HepG2 (cell line): Measurements from ENCODE around the gene UNC13D. TPM values are rescaled to one million over a fixed set of nuclear protein-coding genes. Genes with fewer than 3 reads are reported as not detected.

ENCODE experiments used
- CENPT ChIP-seq: sonication (generic); formaldehyde crosslinking; IDR thresholded peaks from 2 replicates; pipeline ENCODE4 v1.8.0; 2022; ENCODE audit warnings: low read depth, mild to moderate bottlenecking, moderate library complexity, missing genetic modification reagents
- HHEX ChIP-seq: IDR thresholded peaks from 2 replicates; pipeline ENCODE4 v1.6.1; 2016; ENCODE audit warnings: control low read depth
- MAF1 ChIP-seq: sonication (generic); formaldehyde crosslinking; IDR thresholded peaks from 2 replicates; pipeline ENCODE4 v1.5.0; 2020; ENCODE audit warnings: missing genetic modification reagents, borderline replicate concordance
- RBM22 ChIP-seq: fragments of 200-400 bp; formaldehyde crosslinking; optimal IDR thresholded peaks from 2 replicates; pipeline ENCODE3; 2017; ENCODE audit warnings: mild to moderate bottlenecking, low read length, moderate library complexity
- SKI ChIP-seq: fragments of 450-650 bp; IDR thresholded peaks from one replicate; pipeline ENCODE4 v1.6.1; 2018; ENCODE audit warnings: mild to moderate bottlenecking; ENCODE audit not compliant: partially characterized antibody
- SOX13 ChIP-seq, 3 experiments: fragments of 450-650 bp in 1 of 3; sonication (generic) in 1 of 3; formaldehyde crosslinking in 1 of 3; IDR thresholded peaks in 2 of 3; conservative IDR thresholded peaks in 1 of 3; 2 replicates each; pipeline versions ENCODE4 v1.5.0 to v1.6.1; 2016 to 2020; ENCODE audit warnings: antibody characterized with exemption in 1 of 3, mild to moderate bottlenecking in 1 of 3, missing compliant biosample characterization in 1 of 3, missing genetic modification reagents in 1 of 3, moderate library complexity in 1 of 3
- TCF7L2 ChIP-seq: IDR thresholded peaks from 2 replicates; pipeline ENCODE4 v1.6.1; 2011; ENCODE audit warnings: mild to moderate bottlenecking, low read depth, low read length, moderate library complexity
- YEATS2 ChIP-seq: sonication (generic); formaldehyde crosslinking; IDR thresholded peaks from 2 replicates; pipeline ENCODE4 v1.4.0; 2020; ENCODE audit warnings: missing genetic modification reagents, borderline replicate concordance
- ZNF10 ChIP-seq: sonication (generic); formaldehyde crosslinking; IDR thresholded peaks from 2 replicates; pipeline ENCODE4 v1.4.0; 2020; ENCODE audit warnings: mild to moderate bottlenecking, low read depth, missing genetic modification reagents, borderline replicate concordance
- ZNF335 ChIP-seq: sonication (generic); formaldehyde crosslinking; IDR thresholded peaks from 2 replicates; pipeline ENCODE4 v1.4.0; 2020; ENCODE audit warnings: missing genetic modification reagents
- ZNF703 ChIP-seq: sonication (generic); formaldehyde crosslinking; IDR thresholded peaks from 2 replicates; pipeline ENCODE4 v1.5.1; 2020; ENCODE audit warnings: missing genetic modification reagents, mild to moderate bottlenecking, moderate library complexity, borderline replicate concordance
- polyA plus RNA-seq, 8 experiments: library from polyadenylated mRNA; depleted of rRNA in 3 of 8; stranded (reverse) in 7 of 8; unstranded in 1 of 8; fragments of >200 nt; fragmentation: Illumina TruSeq in 4 of 8; extraction: Trizol in 4 of 8; gene quantifications; 2 replicates each; pipeline versions ENCODE4 v1.2.1 to v1.2.3, GENCODE V29; 2011 to 2016; ENCODE audit warnings: low read depth in 4 of 8, missing spikeins in 1 of 8, mixed read lengths in 1 of 8; ENCODE audit not compliant: insufficient read depth in 1 of 8
- total RNA-seq, 5 experiments: library from RNA; depleted of rRNA; stranded (reverse); fragments of >200 nt; fragmentation: Illumina TruSeq; extraction: Trizol; gene quantifications; 2 replicates each; pipeline ENCODE4 v1.2.3, GENCODE V29; 2016; ENCODE audit warnings: low read depth in 1 of 5
- TF ChIP-seq, protein P1 (sequence below): sonication (generic); formaldehyde crosslinking; IDR thresholded peaks from 2 replicates; pipeline ENCODE4 v1.5.1; 2020; ENCODE audit warnings: missing genetic modification reagents, mild to moderate bottlenecking, borderline replicate concordance
- TF ChIP-seq, protein P2 (sequence below): sonication (generic); formaldehyde crosslinking; IDR thresholded peaks from 2 replicates; pipeline ENCODE4 v1.4.0; 2020; ENCODE audit warnings: mild to moderate bottlenecking, low read depth, missing genetic modification reagents
- TF ChIP-seq, protein P3 (sequence below): sonication (generic); formaldehyde crosslinking; IDR thresholded peaks from 2 replicates; pipeline ENCODE4 v1.5.0; 2020; ENCODE audit warnings: missing genetic modification reagents, mild to moderate bottlenecking, borderline replicate concordance
- TF ChIP-seq, protein P4 (sequence below): sonication (generic); formaldehyde crosslinking; IDR thresholded peaks from 2 replicates; pipeline ENCODE4 v1.9.0; 2022; ENCODE audit warnings: low read depth, missing genetic modification reagents
- TF ChIP-seq, protein P5 (sequence below): sonication (generic); formaldehyde crosslinking; IDR thresholded peaks from 2 replicates; pipeline ENCODE4 v1.4.0; 2020; ENCODE audit warnings: mild to moderate bottlenecking, missing genetic modification reagents
- TF ChIP-seq, protein P6 (sequence below): sonication (generic); formaldehyde crosslinking; IDR thresholded peaks from 2 replicates; pipeline ENCODE4 v1.5.1; 2020; ENCODE audit warnings: mild to moderate bottlenecking, missing genetic modification reagents, moderate library complexity

Gene UNC13D
- total and polyA plus RNA-seq, 2 of the 13 experiments (the other 11 are each of a cell fraction or from before 2014, with no cell fraction given), result 29.7 to 42.7 TPM

DNA sequence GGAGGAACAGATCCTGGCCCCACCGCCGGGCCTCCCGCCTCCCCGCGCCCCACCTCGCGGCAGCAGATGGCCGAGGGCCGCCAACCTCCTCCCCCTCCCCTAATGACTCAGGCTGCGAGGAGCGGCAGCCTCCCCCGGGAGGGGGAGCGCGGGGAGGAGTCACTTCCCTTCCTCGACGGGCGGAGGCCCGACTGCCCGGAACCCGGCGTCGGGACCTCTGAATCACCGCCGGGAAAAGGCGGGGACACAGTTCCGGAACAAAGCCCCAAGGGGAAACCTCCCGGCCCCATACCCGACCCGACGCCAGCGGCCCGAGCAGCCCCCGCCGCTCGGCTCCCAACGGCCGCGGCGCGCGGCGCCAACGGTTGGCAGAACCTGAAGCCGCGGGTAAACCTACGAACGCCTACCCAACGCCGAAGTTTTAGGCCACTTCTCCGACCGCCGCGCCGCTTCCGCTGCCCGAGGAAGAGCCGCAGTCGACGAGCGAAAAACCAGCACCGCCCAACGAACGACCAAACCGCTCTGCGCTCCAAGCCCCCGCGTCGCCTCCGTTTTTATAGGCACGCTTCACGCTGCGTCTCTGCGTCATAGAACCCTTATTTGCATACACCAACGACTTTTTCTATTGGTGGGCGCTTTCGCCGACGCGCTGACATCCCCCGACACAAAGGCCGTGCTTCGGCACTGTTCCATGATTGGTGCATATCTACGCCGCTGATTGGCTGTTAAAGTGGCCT is 64.8 kb downstream of the UNC13D start (continued):
- TF ChIP-seq, protein P1, sequence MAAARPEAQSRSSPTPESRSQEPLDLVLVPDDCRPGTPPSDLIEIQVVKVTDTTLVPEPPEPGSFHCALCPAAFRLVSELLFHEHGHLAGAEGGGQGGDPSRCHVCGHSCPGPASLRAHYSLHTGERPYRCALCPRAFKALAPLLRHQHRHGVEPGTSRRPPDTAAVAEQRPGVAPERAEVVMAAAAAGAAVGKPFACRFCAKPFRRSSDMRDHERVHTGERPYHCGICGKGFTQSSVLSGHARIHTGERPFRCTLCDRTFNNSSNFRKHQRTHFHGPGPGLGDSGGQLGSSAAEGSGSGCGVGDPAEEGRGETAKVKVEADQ (CRISPR knock-in tag), result peak; percentile 98
- TF ChIP-seq, protein P2, sequence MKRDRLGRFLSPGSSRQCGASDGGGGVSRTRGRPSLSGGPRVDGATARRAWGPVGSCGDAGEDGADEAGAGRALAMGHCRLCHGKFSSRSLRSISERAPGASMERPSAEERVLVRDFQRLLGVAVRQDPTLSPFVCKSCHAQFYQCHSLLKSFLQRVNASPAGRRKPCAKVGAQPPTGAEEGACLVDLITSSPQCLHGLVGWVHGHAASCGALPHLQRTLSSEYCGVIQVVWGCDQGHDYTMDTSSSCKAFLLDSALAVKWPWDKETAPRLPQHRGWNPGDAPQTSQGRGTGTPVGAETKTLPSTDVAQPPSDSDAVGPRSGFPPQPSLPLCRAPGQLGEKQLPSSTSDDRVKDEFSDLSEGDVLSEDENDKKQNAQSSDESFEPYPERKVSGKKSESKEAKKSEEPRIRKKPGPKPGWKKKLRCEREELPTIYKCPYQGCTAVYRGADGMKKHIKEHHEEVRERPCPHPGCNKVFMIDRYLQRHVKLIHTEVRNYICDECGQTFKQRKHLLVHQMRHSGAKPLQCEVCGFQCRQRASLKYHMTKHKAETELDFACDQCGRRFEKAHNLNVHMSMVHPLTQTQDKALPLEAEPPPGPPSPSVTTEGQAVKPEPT (CRISPR knock-in tag), result peak; percentile 52; the same call in 1 of the 2 replicates
- TF ChIP-seq YEATS2 (CRISPR knock-in tag), result peak; percentile 87
- TF ChIP-seq SOX13 (IDR thresholded peaks at IDR 0.05), result peak; percentile 72; the same call in 1 of the 2 replicates
- peak; percentile 40 to 98 for TF ChIP-seq SOX13 (CRISPR knock-in tag; conservative IDR thresholded peaks at IDR 0.05 in 1 of 2, IDR thresholded peaks at IDR 0.05 in 1 of 2)
- TF ChIP-seq, protein P3, sequence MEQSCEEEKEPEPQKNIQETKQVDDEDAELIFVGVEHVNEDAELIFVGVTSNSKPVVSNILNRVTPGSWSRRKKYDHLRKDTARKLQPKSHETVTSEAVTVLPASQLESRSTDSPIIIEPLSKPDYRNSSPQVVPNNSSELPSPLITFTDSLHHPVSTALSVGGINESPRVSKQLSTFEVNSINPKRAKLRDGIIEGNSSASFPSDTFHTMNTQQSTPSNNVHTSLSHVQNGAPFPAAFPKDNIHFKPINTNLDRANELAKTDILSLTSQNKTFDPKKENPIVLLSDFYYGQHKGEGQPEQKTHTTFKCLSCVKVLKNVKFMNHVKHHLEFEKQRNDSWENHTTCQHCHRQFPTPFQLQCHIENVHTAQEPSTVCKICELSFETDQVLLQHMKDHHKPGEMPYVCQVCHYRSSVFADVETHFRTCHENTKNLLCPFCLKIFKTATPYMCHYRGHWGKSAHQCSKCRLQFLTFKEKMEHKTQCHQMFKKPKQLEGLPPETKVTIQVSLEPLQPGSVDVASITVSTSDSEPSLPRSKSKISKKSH, result peak; percentile 93
- TF ChIP-seq RBM22, result peak; percentile 98
- no peak for TF ChIP-seq ZNF10
- TF ChIP-seq, protein P4, sequence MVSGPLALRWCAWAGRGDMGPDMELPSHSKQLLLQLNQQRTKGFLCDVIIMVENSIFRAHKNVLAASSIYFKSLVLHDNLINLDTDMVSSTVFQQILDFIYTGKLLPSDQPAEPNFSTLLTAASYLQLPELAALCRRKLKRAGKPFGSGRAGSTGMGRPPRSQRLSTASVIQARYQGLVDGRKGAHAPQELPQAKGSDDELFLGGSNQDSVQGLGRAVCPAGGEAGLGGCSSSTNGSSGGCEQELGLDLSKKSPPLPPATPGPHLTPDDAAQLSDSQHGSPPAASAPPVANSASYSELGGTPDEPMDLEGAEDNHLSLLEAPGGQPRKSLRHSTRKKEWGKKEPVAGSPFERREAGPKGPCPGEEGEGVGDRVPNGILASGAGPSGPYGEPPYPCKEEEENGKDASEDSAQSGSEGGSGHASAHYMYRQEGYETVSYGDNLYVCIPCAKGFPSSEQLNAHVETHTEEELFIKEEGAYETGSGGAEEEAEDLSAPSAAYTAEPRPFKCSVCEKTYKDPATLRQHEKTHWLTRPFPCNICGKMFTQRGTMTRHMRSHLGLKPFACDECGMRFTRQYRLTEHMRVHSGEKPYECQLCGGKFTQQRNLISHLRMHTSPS, result peak; percentile 46; the same call in 1 of the 2 replicates
- no peak for TF ChIP-seq HHEX
- TF ChIP-seq SKI, result peak; percentile 67
- TF ChIP-seq ZNF703 (CRISPR knock-in tag), result no peak
- no peak for TF ChIP-seq CENPT (CRISPR knock-in tag)
- TF ChIP-seq MAF1 (CRISPR knock-in tag), result no peak
- peak; percentile 39; the same call in 1 of the 2 replicates for TF ChIP-seq ZNF335
- TF ChIP-seq, protein P5, sequence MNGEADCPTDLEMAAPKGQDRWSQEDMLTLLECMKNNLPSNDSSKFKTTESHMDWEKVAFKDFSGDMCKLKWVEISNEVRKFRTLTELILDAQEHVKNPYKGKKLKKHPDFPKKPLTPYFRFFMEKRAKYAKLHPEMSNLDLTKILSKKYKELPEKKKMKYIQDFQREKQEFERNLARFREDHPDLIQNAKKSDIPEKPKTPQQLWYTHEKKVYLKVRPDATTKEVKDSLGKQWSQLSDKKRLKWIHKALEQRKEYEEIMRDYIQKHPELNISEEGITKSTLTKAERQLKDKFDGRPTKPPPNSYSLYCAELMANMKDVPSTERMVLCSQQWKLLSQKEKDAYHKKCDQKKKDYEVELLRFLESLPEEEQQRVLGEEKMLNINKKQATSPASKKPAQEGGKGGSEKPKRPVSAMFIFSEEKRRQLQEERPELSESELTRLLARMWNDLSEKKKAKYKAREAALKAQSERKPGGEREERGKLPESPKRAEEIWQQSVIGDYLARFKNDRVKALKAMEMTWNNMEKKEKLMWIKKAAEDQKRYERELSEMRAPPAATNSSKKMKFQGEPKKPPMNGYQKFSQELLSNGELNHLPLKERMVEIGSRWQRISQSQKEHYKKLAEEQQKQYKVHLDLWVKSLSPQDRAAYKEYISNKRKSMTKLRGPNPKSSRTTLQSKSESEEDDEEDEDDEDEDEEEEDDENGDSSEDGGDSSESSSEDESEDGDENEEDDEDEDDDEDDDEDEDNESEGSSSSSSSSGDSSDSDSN (CRISPR knock-in tag), result peak; percentile 78
- TF ChIP-seq, protein P6, sequence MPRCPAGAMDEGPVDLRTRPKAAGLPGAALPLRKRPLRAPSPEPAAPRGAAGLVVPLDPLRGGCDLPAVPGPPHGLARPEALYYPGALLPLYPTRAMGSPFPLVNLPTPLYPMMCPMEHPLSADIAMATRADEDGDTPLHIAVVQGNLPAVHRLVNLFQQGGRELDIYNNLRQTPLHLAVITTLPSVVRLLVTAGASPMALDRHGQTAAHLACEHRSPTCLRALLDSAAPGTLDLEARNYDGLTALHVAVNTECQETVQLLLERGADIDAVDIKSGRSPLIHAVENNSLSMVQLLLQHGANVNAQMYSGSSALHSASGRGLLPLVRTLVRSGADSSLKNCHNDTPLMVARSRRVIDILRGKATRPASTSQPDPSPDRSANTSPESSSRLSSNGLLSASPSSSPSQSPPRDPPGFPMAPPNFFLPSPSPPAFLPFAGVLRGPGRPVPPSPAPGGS, result peak; percentile 99
- TF ChIP-seq TCF7L2, result no peak
